Astrocyte (in vitro differentiated cells and primary cell): ENCODE measurements around the gene KANK4. TPM values are rescaled to one million over a fixed set of nuclear protein-coding genes. Genes with fewer than 3 reads are reported as not detected.

Experiments used
- DNase-seq: peaks from one replicate; pipeline ENCODE4 v3.0.0-alpha.2; 2010; ENCODE audit warnings: low read depth
- FAIRE-seq: peaks from 2 replicates; lab custom pipeline; 2011; peaks lifted over from hg19 to GRCh38; lab: Jason Lieb, UNC
- H2AFZ ChIP-seq: 2 replicates; pipeline ENCODE4 v1.6.0; 2012; ENCODE audit warnings: low read depth, low read length, inconsistent platforms
- H3K27ac ChIP-seq: 2 replicates; pipeline ENCODE4 v1.5.1; 2011; ENCODE audit warnings: low read depth, low read length, inconsistent platforms
- H3K27me3 ChIP-seq: 2 replicates; pipeline ENCODE4 v1.6.0; 2011; ENCODE audit warnings: low read length, inconsistent platforms; ENCODE audit not compliant: insufficient read depth
- H3K36me3 ChIP-seq: 2 replicates; pipeline ENCODE4 v1.5.1; 2011; ENCODE audit warnings: low read length, inconsistent platforms; ENCODE audit not compliant: insufficient read depth
- H3K4me1 ChIP-seq: 2 replicates; pipeline ENCODE4 v1.5.1; 2011; ENCODE audit warnings: low read length, inconsistent platforms; ENCODE audit not compliant: insufficient read depth
- H3K4me2 ChIP-seq: 2 replicates; pipeline ENCODE4 v1.6.0; 2012; ENCODE audit warnings: low read length, inconsistent platforms
- H3K4me3 ChIP-seq: 2 replicates; pipeline ENCODE4 v1.5.1; 2011; ENCODE audit warnings: low read depth, mild to moderate bottlenecking, low read length, inconsistent platforms; ENCODE audit not compliant: insufficient read depth
- H3K79me2 ChIP-seq: 2 replicates; pipeline ENCODE4 v1.6.0; 2012; ENCODE audit warnings: mild to moderate bottlenecking, low read length, inconsistent platforms; ENCODE audit not compliant: insufficient read depth
- H3K9ac ChIP-seq: 2 replicates; pipeline ENCODE4 v1.6.0; 2012; ENCODE audit warnings: mild to moderate bottlenecking, low read length, inconsistent platforms
- H3K9me3 ChIP-seq: 2 replicates; pipeline ENCODE4 v1.5.1; 2012; ENCODE audit warnings: low read depth, mild to moderate bottlenecking, low read length, inconsistent platforms; ENCODE audit not compliant: insufficient read depth
- H4K20me1 ChIP-seq: 2 replicates; pipeline ENCODE4 v1.6.0; 2012; ENCODE audit warnings: low read length, inconsistent platforms; ENCODE audit not compliant: insufficient read depth
- H3K27ac Mint-ChIP-seq: one replicate; pipeline ENCODE4 v1.8.0; 2021; ENCODE audit warnings: mild to moderate bottlenecking, mixed read lengths; ENCODE audit not compliant: unreplicated experiment
- H3K27me3 Mint-ChIP-seq: one replicate; pipeline ENCODE4 v1.8.0; 2021; ENCODE audit warnings: low read depth, mixed read lengths; ENCODE audit not compliant: unreplicated experiment
- H3K36me3 Mint-ChIP-seq: one replicate; pipeline ENCODE4 v1.8.0; 2021; ENCODE audit warnings: low read depth, mixed read lengths; ENCODE audit not compliant: unreplicated experiment
- H3K4me1 Mint-ChIP-seq: one replicate; pipeline ENCODE4 v1.8.0; 2021; ENCODE audit warnings: low read depth, mixed read lengths; ENCODE audit not compliant: unreplicated experiment
- H3K4me3 Mint-ChIP-seq: one replicate; pipeline ENCODE4 v1.8.0; 2021; ENCODE audit warnings: mild to moderate bottlenecking, moderate library complexity, mixed read lengths; ENCODE audit not compliant: unreplicated experiment
- H3K9me3 Mint-ChIP-seq: one replicate; pipeline ENCODE4 v1.8.0; 2021; ENCODE audit warnings: mild to moderate bottlenecking, mixed read lengths; ENCODE audit not compliant: unreplicated experiment
- CTCF ChIP-seq: IDR thresholded peaks from 2 replicates; pipeline ENCODE4 v1.5.1; 2011; ENCODE audit warnings: low read depth, mild to moderate bottlenecking, inconsistent platforms, low read length, moderate library complexity; ENCODE audit not compliant: insufficient read depth
- EZH2 ChIP-seq: IDR thresholded peaks from 2 replicates; pipeline ENCODE4 v1.6.1; 2012; ENCODE audit warnings: mild to moderate bottlenecking, low read length, inconsistent platforms; ENCODE audit not compliant: insufficient read depth
- total RNA-seq: library from RNA; stranded (reverse); gene quantifications from 2 replicates; pipeline ENCODE4 v1.2.1, GENCODE V29; 2021

KANK4 gene
- total RNA-seq, 1 donor from 2014 or later: 8.5 TPM

- H3K4me3 ChIP-seq: no peak overlapping the region
- DNase-seq (no peak), FAIRE-seq (no peak)
- no peaks in the 10 kb centered on the region for H3K36me3 ChIP-seq
- Mint-ChIP-seq H3K4me1 (peaks cover 18% of the 10 kb centered on the region), H3K27ac (no peak overlapping the region), H3K27me3 (peaks cover 21% of the 10 kb centered on the region), H3K36me3 (peaks cover 3% of the 10 kb centered on the region), H3K9me3 (no peaks in the 10 kb centered on the region), H3K4me3 (no peak overlapping the region)
- H3K27ac ChIP-seq: no peak overlapping the region
- no peaks in the 10 kb centered on the region for H4K20me1 ChIP-seq
- peaks cover 58% of the 10 kb centered on the region for H3K27me3 ChIP-seq
- H3K79me2 ChIP-seq: no peaks in the 10 kb centered on the region
- peaks cover 5% of the 10 kb centered on the region for H3K4me1 ChIP-seq
- no peaks in the 10 kb centered on the region for H3K9me3 ChIP-seq
- no peak overlapping the region for H3K4me2 ChIP-seq
- TF ChIP-seq EZH2 (no peak), CTCF (no peak)
- no peak overlapping the region for H3K9ac ChIP-seq
- H2AFZ ChIP-seq: no peak overlapping the region
Measured at GRCh38 chr1:62315387-62315786, 3.8 kb downstream of the KANK4 start.

GRCh38 chr1:62314454-62315350 lies 4.5 kb downstream of the KANK4 start:
- H3K4me1 Mint-ChIP-seq: peaks cover 18% of the 10 kb centered on the region
- Histone ChIP-seq H4K20me1 (no peaks in the 10 kb centered on the region), H3K27ac (no peak overlapping the region), H3K4me2 (no peak overlapping the region), H2AFZ (no peak overlapping the region), H3K27me3 (peaks cover 62% of the 10 kb centered on the region), H3K36me3 (no peaks in the 10 kb centered on the region), H3K4me1 (peaks cover 5% of the 10 kb centered on the region), H3K9me3 (no peaks in the 10 kb centered on the region), H3K9ac (no peak overlapping the region), H3K79me2 (no peaks in the 10 kb centered on the region), H3K4me3 (no peak overlapping the region)
- no peak overlapping the region for H3K27ac Mint-ChIP-seq
- DNase-seq: no peak
- H3K9me3 Mint-ChIP-seq: no peaks in the 10 kb centered on the region
- no peak for FAIRE-seq
- H3K36me3 Mint-ChIP-seq: peaks cover 5% of the 10 kb centered on the region
- H3K4me3 Mint-ChIP-seq: no peak overlapping the region
- TF ChIP-seq CTCF (no peak), EZH2 (no peak)
- H3K27me3 Mint-ChIP-seq: peaks cover 22% of the 10 kb centered on the region

GRCh38 chr1:62312698-62313097 lies 6.5 kb downstream of the KANK4 start:
- TF ChIP-seq EZH2: no peak
- TF ChIP-seq CTCF: no peak
- H3K4me1 Mint-ChIP-seq: peaks cover 18% of the 10 kb centered on the region
- Histone ChIP-seq H3K4me3 (no peak overlapping the region), H3K4me1 (no peaks in the 10 kb centered on the region), H3K27me3 (peaks cover 53% of the 10 kb centered on the region), H4K20me1 (no peaks in the 10 kb centered on the region), H3K36me3 (no peaks in the 10 kb centered on the region), H3K79me2 (no peaks in the 10 kb centered on the region), H3K9me3 (no peaks in the 10 kb centered on the region), H3K4me2 (no peak overlapping the region), H3K27ac (no peak overlapping the region), H3K9ac (no peak overlapping the region), H2AFZ (no peak overlapping the region)
- no peak overlapping the region for H3K4me3 Mint-ChIP-seq
- no peaks in the 10 kb centered on the region for H3K9me3 Mint-ChIP-seq
- no peak for FAIRE-seq
- no peak for DNase-seq
- peaks cover 7% of the 10 kb centered on the region for H3K36me3 Mint-ChIP-seq
- H3K27ac Mint-ChIP-seq: no peak overlapping the region
- H3K27me3 Mint-ChIP-seq: peaks cover 27% of the 10 kb centered on the region
